OCI-LY7 (cell line): ENCODE data around the gene SUMF1. TPM values are rescaled to one million over a fixed set of nuclear protein-coding genes. Genes with fewer than 3 reads are reported as not detected.

Experiments
- BruUV-seq: library from RNA; stranded (reverse); fragments of 400-500 nt; replicated peaks from 2 replicates; lab custom pipeline; 2021; lab: Mats Ljungman, UMichigan
- CTCF ChIA-PET: fragments of 300-600 bp; sonication (Branson Sonifier 250); formaldehyde crosslinking; loops from one replicate; lab custom pipeline; 2022; ENCODE audit warnings: antibody characterized with exemption; ENCODE audit not compliant: unreplicated experiment; lab: Charles Lee
- POLR2A ChIA-PET: fragments of 300-600 bp; sonication (Branson Sonifier 250); formaldehyde crosslinking; loops from one replicate; lab custom pipeline; 2022; ENCODE audit warnings: antibody characterized with exemption; lab: Charles Lee
- DNase-seq: peaks from one replicate; pipeline ENCODE4 v3.0.0-alpha.2; 2015; ENCODE audit warnings: low spot score
- H2AFZ ChIP-seq: fragments of 200-600 bp; sonication (generic), shearing (Covaris generic); 2 replicates; pipeline ENCODE4 v1.6.1; 2014; ENCODE audit warnings: mild to moderate bottlenecking, antibody characterized with exemption, low read length, moderate library complexity
- H3K27ac ChIP-seq: fragments of 200-600 bp; sonication (generic); 2 replicates; pipeline ENCODE4 v1.5.1; 2014; ENCODE audit warnings: mixed run types, low read depth, mild to moderate bottlenecking, moderate library complexity, low read length, inconsistent platforms; ENCODE audit not compliant: poor library complexity, severe bottlenecking
- H3K36me3 ChIP-seq: fragments of 200-600 bp; sonication (generic); 2 replicates; pipeline ENCODE4 v1.6.1; 2014; ENCODE audit warnings: mild to moderate bottlenecking, antibody characterized with exemption, low read length, moderate library complexity, mixed read lengths; ENCODE audit not compliant: insufficient read depth
- H3K4me1 ChIP-seq: fragments of 200-600 bp; sonication (generic); 2 replicates; pipeline ENCODE4 v1.5.1; 2014; ENCODE audit warnings: mild to moderate bottlenecking, low read length; ENCODE audit not compliant: insufficient read depth, poor library complexity, severe bottlenecking
- H3K4me2 ChIP-seq: fragments of 200-600 bp; sonication (generic); 2 replicates; pipeline ENCODE4 v1.6.1; 2014; ENCODE audit warnings: mild to moderate bottlenecking, low read length
- H3K4me3 ChIP-seq: fragments of 200-600 bp; sonication (generic); 2 replicates; pipeline ENCODE4 v1.5.1; 2014; ENCODE audit warnings: mild to moderate bottlenecking, low read depth, low read length; ENCODE audit not compliant: poor library complexity, severe bottlenecking
- H3K79me2 ChIP-seq: fragments of 200-600 bp; sonication (generic); 2 replicates; pipeline ENCODE4 v1.6.1; 2016; ENCODE audit warnings: low read depth, mild to moderate bottlenecking, low read length, moderate library complexity, mixed read lengths; ENCODE audit not compliant: insufficient read depth
- H3K9me2 ChIP-seq: fragments of 200-600 bp; sonication (generic); 2 replicates; pipeline ENCODE4 v1.6.1; 2016; ENCODE audit warnings: mild to moderate bottlenecking, low read length, mixed read lengths; ENCODE audit not compliant: insufficient read depth
- H3K9me3 ChIP-seq: fragments of 200-600 bp; sonication (generic); 2 replicates; pipeline ENCODE4 v1.6.1; 2014; ENCODE audit warnings: mild to moderate bottlenecking, mixed run types, low read length, mixed read lengths
- H4K20me1 ChIP-seq: fragments of 200-600 bp; sonication (generic); 2 replicates; pipeline ENCODE4 v1.6.1; 2014; ENCODE audit warnings: mild to moderate bottlenecking, antibody characterized with exemption, low read length, moderate library complexity, mixed read lengths; ENCODE audit not compliant: insufficient read depth
- EZH2phosphoT487 ChIP-seq: fragments of 200-600 bp; sonication (generic); IDR thresholded peaks from 2 replicates; pipeline ENCODE4 v1.6.1; 2018; ENCODE audit warnings: low read depth, borderline replicate concordance, mild to moderate bottlenecking, mixed run types, antibody characterized with exemption, low read length, moderate library complexity, mixed read lengths
- intact Hi-C: fragments of 100-400 bp; cut with micrococcal nuclease; formaldehyde crosslinking; loops from one replicate; pipeline ENCODE4 v1.10.0; 2022; ENCODE audit not compliant: unreplicated experiment
- total RNA-seq, 2 experiments: library from RNA; depleted of rRNA in 1 of 2; stranded (reverse); fragments of >200 nt in 1 of 2; shearing (Covaris generic) in 1 of 2; gene quantifications; 2 replicates each; pipeline ENCODE4 v1.2.3, GENCODE V29; 2014 to 2022
- TF ChIP-seq, protein P1 (sequence below): fragments of 200-600 bp; sonication (generic); conservative IDR thresholded peaks from 2 replicates; pipeline ENCODE4 v1.5.1; 2014; ENCODE audit warnings: mild to moderate bottlenecking, antibody characterized with exemption, low read length, moderate library complexity, mixed read lengths

The SUMF1 gene
- total RNA-seq, 2 experiments from 2014 or later, result 9.1 to 11.9 TPM

DNA sequence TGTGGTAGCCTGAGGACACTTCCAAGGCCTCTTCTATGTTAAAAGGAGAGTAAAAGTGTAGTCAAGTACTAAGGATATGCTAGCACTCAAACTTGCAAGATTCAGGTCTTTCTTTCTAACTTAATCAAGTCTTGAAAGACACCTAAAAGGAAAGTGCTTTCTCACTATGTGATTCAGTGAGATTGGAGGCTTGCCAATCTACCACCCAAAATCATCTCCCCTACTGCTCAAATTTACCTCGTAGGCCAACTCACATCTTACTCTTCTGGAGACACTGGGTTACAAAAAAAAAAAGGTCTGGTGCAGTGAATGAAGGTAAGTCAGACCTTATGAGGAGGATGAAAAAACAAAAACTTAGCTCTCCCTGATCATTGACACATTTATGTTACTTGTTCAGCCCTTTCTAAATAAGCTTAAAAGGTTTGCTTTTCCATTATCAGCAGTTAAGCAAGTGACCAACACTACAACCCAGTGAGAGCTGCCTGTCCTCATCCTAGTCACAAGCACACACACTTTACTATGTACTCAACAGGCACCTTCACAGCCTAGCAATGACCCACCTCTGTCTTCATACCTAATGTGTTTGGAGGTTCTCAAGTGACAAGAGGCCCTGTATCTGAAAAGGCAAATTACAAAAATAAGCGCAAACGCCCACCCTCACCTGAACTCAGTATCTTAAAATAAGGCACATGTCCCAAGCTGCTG lies 19.6 kb downstream of the SUMF1 start:
- Histone ChIP-seq H3K9me3 (no peaks in the 10 kb centered on the region), H3K4me3 (no peak overlapping the region), H2AFZ (no peak overlapping the region), H3K27ac (no peak overlapping the region), H3K79me2 (no peaks in the 10 kb centered on the region), H3K4me2 (no peak overlapping the region), H4K20me1 (no peaks in the 10 kb centered on the region), H3K4me1 (no peaks in the 10 kb centered on the region), H3K9me2 (no peaks in the 10 kb centered on the region), H3K36me3 (0 out of 2 replicates have a peak, but pooled peaks cover 5% of the 10 kb centered on the region)
- intact Hi-C loops, result no loop called here
- POLR2A ChIA-PET, result no interaction called here
- no TSS peak for BruUV-seq
- CTCF ChIA-PET, result no interaction called here
- TF ChIP-seq, protein P1, sequence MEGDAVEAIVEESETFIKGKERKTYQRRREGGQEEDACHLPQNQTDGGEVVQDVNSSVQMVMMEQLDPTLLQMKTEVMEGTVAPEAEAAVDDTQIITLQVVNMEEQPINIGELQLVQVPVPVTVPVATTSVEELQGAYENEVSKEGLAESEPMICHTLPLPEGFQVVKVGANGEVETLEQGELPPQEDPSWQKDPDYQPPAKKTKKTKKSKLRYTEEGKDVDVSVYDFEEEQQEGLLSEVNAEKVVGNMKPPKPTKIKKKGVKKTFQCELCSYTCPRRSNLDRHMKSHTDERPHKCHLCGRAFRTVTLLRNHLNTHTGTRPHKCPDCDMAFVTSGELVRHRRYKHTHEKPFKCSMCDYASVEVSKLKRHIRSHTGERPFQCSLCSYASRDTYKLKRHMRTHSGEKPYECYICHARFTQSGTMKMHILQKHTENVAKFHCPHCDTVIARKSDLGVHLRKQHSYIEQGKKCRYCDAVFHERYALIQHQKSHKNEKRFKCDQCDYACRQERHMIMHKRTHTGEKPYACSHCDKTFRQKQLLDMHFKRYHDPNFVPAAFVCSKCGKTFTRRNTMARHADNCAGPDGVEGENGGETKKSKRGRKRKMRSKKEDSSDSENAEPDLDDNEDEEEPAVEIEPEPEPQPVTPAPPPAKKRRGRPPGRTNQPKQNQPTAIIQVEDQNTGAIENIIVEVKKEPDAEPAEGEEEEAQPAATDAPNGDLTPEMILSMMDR, result no peak
- TF ChIP-seq EZH2phosphoT487, result no peak
- DNase-seq, result no peak

DNA sequence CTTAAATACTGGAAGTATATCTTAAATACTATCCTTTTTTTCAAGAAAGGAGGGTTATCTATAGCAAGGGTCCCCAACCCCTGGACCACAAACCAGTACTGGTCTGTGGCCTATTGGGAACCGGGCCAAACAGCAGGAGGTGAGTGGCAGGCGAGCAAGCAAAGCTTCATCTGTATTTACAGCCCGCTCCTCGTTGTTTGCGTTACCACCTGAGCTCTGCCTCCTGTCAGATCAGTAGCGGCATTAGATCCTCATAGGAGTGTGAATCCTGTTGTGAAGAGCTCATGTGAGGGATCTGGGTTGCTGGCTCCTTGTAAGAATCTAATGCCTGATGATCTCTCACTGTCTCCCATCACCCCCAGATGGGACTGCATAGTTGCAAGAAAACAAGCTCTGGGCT lies 26.1 kb downstream of the SUMF1 start:
- Histone ChIP-seq H3K79me2 (no peaks in the 10 kb centered on the region), H3K36me3 (no peaks in the 10 kb centered on the region), H4K20me1 (no peaks in the 10 kb centered on the region), H3K27ac (no peak overlapping the region), H3K4me1 (no peaks in the 10 kb centered on the region), H2AFZ (no peak overlapping the region), H3K4me2 (no peak overlapping the region), H3K9me3 (no peaks in the 10 kb centered on the region), H3K4me3 (no peak overlapping the region), H3K9me2 (no peaks in the 10 kb centered on the region)
- POLR2A ChIA-PET, result interaction anchor here (0.6 kb wide), 1 partner anchor 184 kb away, joined by 3 read pairs; no protein-coding TSS in a partner anchor
- intact Hi-C loops, result no loop called here
- TF ChIP-seq, protein P1, result no peak
- no peak for TF ChIP-seq EZH2phosphoT487
- CTCF ChIA-PET, result no interaction called here
- DNase-seq, result no peak
- no TSS peak for BruUV-seq

DNA sequence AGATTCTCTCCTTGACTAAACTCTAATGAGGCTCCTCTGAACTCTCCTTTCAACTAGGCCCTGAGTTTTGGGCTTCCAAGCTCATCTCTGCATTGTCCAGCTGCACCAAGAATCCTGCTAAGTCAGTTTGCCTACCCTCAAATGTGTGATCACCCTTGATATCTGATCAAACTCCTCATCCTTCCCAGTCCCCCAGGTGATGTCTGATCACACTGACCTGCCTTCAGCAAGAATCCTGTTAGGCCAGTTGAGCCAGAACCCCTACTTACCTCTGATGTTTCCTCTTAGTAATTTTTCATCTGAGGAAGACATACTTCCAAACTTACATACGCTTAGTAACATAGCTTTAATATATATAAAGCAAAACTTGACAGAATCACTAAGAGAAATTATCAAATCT lies 28.8 kb downstream of the SUMF1 start:
- POLR2A ChIA-PET, result interaction anchor here (0.7 to 0.9 kb wide), 2 partner anchors 10 to 555 kb away, joined by 3 to 4 read pairs; no protein-coding TSS in a partner anchor
- intact Hi-C loops, result no loop called here
- CTCF ChIA-PET, result no interaction called here
- Histone ChIP-seq H3K27ac (no peak overlapping the region), H4K20me1 (no peaks in the 10 kb centered on the region), H3K4me1 (no peaks in the 10 kb centered on the region), H3K9me2 (no peaks in the 10 kb centered on the region), H2AFZ (no peak overlapping the region), H3K4me2 (no peak overlapping the region), H3K36me3 (no peaks in the 10 kb centered on the region), H3K4me3 (no peak overlapping the region), H3K9me3 (no peaks in the 10 kb centered on the region), H3K79me2 (no peaks in the 10 kb centered on the region)
- TF ChIP-seq EZH2phosphoT487, result no peak
- TF ChIP-seq, protein P1, result no peak
- no TSS peak for BruUV-seq
- no peak for DNase-seq
